Spleen (tissue), 11 donors: ENCODE results near the gene UGCG. TPM values are rescaled to one million over a fixed set of nuclear protein-coding genes. Genes with fewer than 3 reads are reported as not detected.

ENCODE experiments used
- microRNA-seq, 3 donors: library from miRNA; unstranded; fragments of <30 nt; microRNA quantifications; one replicate each; pipeline versions ENCODE4 to v1.1.0, GENCODE V29; 2019 to 2020
- polyA plus RNA-seq, 3 donors: library from polyadenylated mRNA; stranded (reverse); fragments of 200-250 nt; gene quantifications; one replicate each; pipeline ENCODE4 v1.2.1, GENCODE V29; 2013
- small RNA-seq, 4 donors: library from RNA; depleted of rRNA; stranded (forward); fragments of <200 nt; gene quantifications; one replicate each; pipeline ENCODE3, GENCODE V24; 2016
- total RNA-seq, 7 donors: library from RNA; depleted of rRNA in 3 of 7; stranded (reverse); fragments of >200 nt in 3 of 7; fragmentation: NEBNext Ultra II Directional in 4 of 7; extraction: Animal tissue kit (Norgen Biotek cat#: 25700) in 4 of 7; gene quantifications; one replicate each; pipeline versions ENCODE4 v1.1.0 to v1.2.1, GENCODE V29; 2016 to 2021
- donor health status: healthy with polysubstance abuse.
- donor health status: DM: no; HTN: no; CAD: no; lungs with moderate emphysema.
- donor health status: DM: no; HTN: no; CAD: no.
- donor health status: Bipolar disorder and iron deficiency.
- donor health status: healthy.
- donor health status: DM: no; HTN: no; CAD: no.
- donor health status: DM: yes; HTN: yes; CAD: no.

The UGCG gene
- total and polyA plus RNA-seq, 10 donors: 18.1 to 178 (median 80.8) TPM

Small RNAs within 50 kb of the gene (microRNA-seq; reads per million reads assigned to microRNA genes)
- gene MIR4668: 0.28 to 0.70 (median 0.36) reads per million in 3 donors

Small RNAs within 50 kb of the gene (small RNA-seq; reads per million reads assigned to genes)
- gene MIR4668: 0 to 0.56 (median 0.28) reads per million in 4 donors

Other genes starting within 250 kb of the UGCG start
- 100 to 1,000 TPM in 1 of 7 donors, 10 to 100 TPM in 6; 34.5 to 141 (median 59.5) TPM for gene GNG10, start 235.2 kb upstream of the UGCG start, total RNA-seq
- 10 to 100 TPM; 34.0 to 63.6 (median 45.7) TPM for gene GNG10, start 235.2 kb upstream of the UGCG start, polyA plus RNA-seq
- under 1 TPM in 1 of 7 donors, not detected in 6; 0.07 TPM for gene SHOC1, start 101.9 kb upstream of the UGCG start, total RNA-seq
- not detected for gene SHOC1, start 101.9 kb upstream of the UGCG start, polyA plus RNA-seq